ENCODE measurements around the gene C20orf173. TPM values are rescaled to one million over a fixed set of nuclear protein-coding genes. Genes with fewer than 3 reads are reported as not detected.

C20orf173 gene
- total and polyA plus RNA-seq, 2 donors (not counting 1 experiment from before 2014, with no cell fraction given), result not detected

- H2AFZ ChIP-seq (ENCODE audit: low read length), result no peak overlapping the region
- TF ChIP-seq EZH2 (IDR thresholded peaks at IDR 0.05; ENCODE audit: low read length, missing control alignments) (no peak), CTCF (conservative IDR thresholded peaks at IDR 0.05 in 1 of 2, IDR thresholded peaks at IDR 0.05 in 1 of 2; ENCODE audit: low read depth in 1 of 2, low read length in 2 of 2) (no peak)
- no peak overlapping the region for H3K4me2 ChIP-seq (ENCODE audit: extremely low read depth, insufficient read depth, low read length)
- no peaks in the 10 kb centered on the region for H3K36me3 ChIP-seq (ENCODE audit: control insufficient read depth, insufficient read depth, low read length)
- H3K9ac ChIP-seq (ENCODE audit: insufficient read depth, low read length), result no peak overlapping the region
- H3K27ac ChIP-seq (ENCODE audit: insufficient read depth, low read length), result no peak overlapping the region
- H3K4me1 ChIP-seq (ENCODE audit: control insufficient read depth, extremely low read depth, insufficient read depth, low read length), result peaks cover 4% of the 10 kb centered on the region
- no peak overlapping the region for H3K4me3 ChIP-seq (replicated peaks in 1 of 4; ENCODE audit: control extremely low read depth in 1 of 4, insufficient read depth in 1 of 4, low read depth in 3 of 4, low read length in 4 of 4)
- no peak for DNase-seq (ENCODE audit: low read depth in 2 of 2)
- H3K79me2 ChIP-seq (ENCODE audit: control insufficient read depth, insufficient read depth, low read length), result no peaks in the 10 kb centered on the region
- no peaks in the 10 kb centered on the region for H4K20me1 ChIP-seq (ENCODE audit: control insufficient read depth, extremely low read depth, insufficient read depth, low read length)
- H3K9me3 ChIP-seq (ENCODE audit: control insufficient read depth, insufficient read depth, low read depth, low read length), result no peaks in the 10 kb centered on the region
- no peaks in the 10 kb centered on the region for H3K27me3 ChIP-seq (ENCODE audit: control insufficient read depth, insufficient read depth, low read length)
These were observed 34.4 kb upstream of the C20orf173 start for GRCh38 chr20:35563834-35564233.

- Histone ChIP-seq H3K27ac (ENCODE audit: insufficient read depth, low read length) (no peak overlapping the region), H4K20me1 (ENCODE audit: control insufficient read depth, extremely low read depth, insufficient read depth, low read length) (no peaks in the 10 kb centered on the region), H3K9me3 (ENCODE audit: control insufficient read depth, insufficient read depth, low read depth, low read length) (no peaks in the 10 kb centered on the region), H3K4me1 (ENCODE audit: control insufficient read depth, extremely low read depth, insufficient read depth, low read length) (peaks cover 4% of the 10 kb centered on the region), H3K36me3 (ENCODE audit: control insufficient read depth, insufficient read depth, low read length) (peaks cover 3% of the 10 kb centered on the region), H3K27me3 (ENCODE audit: control insufficient read depth, insufficient read depth, low read length) (no peaks in the 10 kb centered on the region), H2AFZ (ENCODE audit: low read length) (no peak overlapping the region), H3K9ac (ENCODE audit: insufficient read depth, low read length) (no peak overlapping the region), H3K4me3 (replicated peaks in 1 of 4; ENCODE audit: control extremely low read depth in 1 of 4, insufficient read depth in 1 of 4, low read depth in 3 of 4, low read length in 4 of 4) (no peak overlapping the region), H3K79me2 (ENCODE audit: control insufficient read depth, insufficient read depth, low read length) (no peaks in the 10 kb centered on the region), H3K4me2 (ENCODE audit: extremely low read depth, insufficient read depth, low read length) (no peak overlapping the region)
- no peak for TF ChIP-seq EZH2 (IDR thresholded peaks at IDR 0.05; ENCODE audit: low read length, missing control alignments)
- no peak for TF ChIP-seq CTCF (conservative IDR thresholded peaks at IDR 0.05 in 1 of 2, IDR thresholded peaks at IDR 0.05 in 1 of 2; ENCODE audit: low read depth in 1 of 2, low read length in 2 of 2)
- DNase-seq (ENCODE audit: low read depth in 2 of 2), result no peak
These were observed 33.2 kb upstream of the C20orf173 start for GRCh38 chr20:35562541-35563110.

GRCh38 chr20:35561671-35562070 is 32.2 kb upstream of the C20orf173 start:
- Histone ChIP-seq H3K79me2 (ENCODE audit: control insufficient read depth, insufficient read depth, low read length) (no peaks in the 10 kb centered on the region), H3K9ac (ENCODE audit: insufficient read depth, low read length) (no peak overlapping the region), H4K20me1 (ENCODE audit: control insufficient read depth, extremely low read depth, insufficient read depth, low read length) (no peaks in the 10 kb centered on the region), H3K4me1 (ENCODE audit: control insufficient read depth, extremely low read depth, insufficient read depth, low read length) (peaks cover 4% of the 10 kb centered on the region), H3K27me3 (ENCODE audit: control insufficient read depth, insufficient read depth, low read length) (no peaks in the 10 kb centered on the region), H3K4me3 (replicated peaks in 1 of 4; ENCODE audit: control extremely low read depth in 1 of 4, insufficient read depth in 1 of 4, low read depth in 3 of 4, low read length in 4 of 4) (no peak overlapping the region), H3K27ac (ENCODE audit: insufficient read depth, low read length) (no peak overlapping the region), H3K4me2 (ENCODE audit: extremely low read depth, insufficient read depth, low read length) (no peak overlapping the region), H3K36me3 (ENCODE audit: control insufficient read depth, insufficient read depth, low read length) (peaks cover 5% of the 10 kb centered on the region), H3K9me3 (ENCODE audit: control insufficient read depth, insufficient read depth, low read depth, low read length) (no peaks in the 10 kb centered on the region), H2AFZ (ENCODE audit: low read length) (no peak overlapping the region)
- TF ChIP-seq EZH2 (IDR thresholded peaks at IDR 0.05; ENCODE audit: low read length, missing control alignments) (no peak), CTCF (conservative IDR thresholded peaks at IDR 0.05 in 1 of 2, IDR thresholded peaks at IDR 0.05 in 1 of 2; ENCODE audit: low read depth in 1 of 2, low read length in 2 of 2) (no peak)
- DNase-seq (ENCODE audit: low read depth in 2 of 2), result no peak

Data from fibroblast of lung (primary cell).